GM23338 (cell line): ENCODE data around the gene ZNF28.

Source experiments
- CTCF ChIP-seq, 2 experiments: fragments of 200-600 bp in 1 of 2; sonication (generic) in 1 of 2; conservative IDR thresholded peaks; 2 replicates each; pipeline versions ENCODE4 v1.5.1 to v1.6.1; 2016 to 2017; ENCODE audit warnings: antibody characterized with exemption in 2 of 2, low read depth in 2 of 2, mild to moderate bottlenecking in 2 of 2, moderate library complexity in 1 of 2
- EZH2 ChIP-seq: fragments of 200-600 bp; sonication (generic); IDR thresholded peaks from one replicate; pipeline ENCODE4 v1.8.0; 2017; ENCODE audit warnings: antibody characterized with exemption, mild to moderate bottlenecking, low read depth; ENCODE audit not compliant: unreplicated experiment
- EZH2phosphoT487 ChIP-seq: fragments of 200-600 bp; sonication (generic); IDR thresholded peaks from one replicate; pipeline ENCODE4 v1.8.1; 2018; ENCODE audit warnings: antibody characterized with exemption; ENCODE audit not compliant: unreplicated experiment
- POLR2AphosphoS5 ChIP-seq: IDR thresholded peaks from 2 replicates; pipeline ENCODE4 v1.6.1; 2016; ENCODE audit warnings: antibody characterized with exemption, low read depth
- REST ChIP-seq: IDR thresholded peaks from one replicate; pipeline ENCODE4 v1.6.1; 2018; ENCODE audit warnings: antibody characterized with exemption; ENCODE audit not compliant: unreplicated experiment

GRCh38 chr19:52825765-52826164 is 4.3 kb upstream of the ZNF28 start:
- TF ChIP-seq POLR2AphosphoS5 (no peak), CTCF (conservative IDR thresholded peaks at IDR 0.05; ENCODE audit: low read depth in 2 of 2) (no peak), EZH2 (no peak), REST (no peak), EZH2phosphoT487 (no peak)
